Measurements from ENCODE around the gene ZBTB48.
A peak's percentile ranks its signal among the peaks of the same experiment; 100 is the strongest.
"Not testable (repeated sequence)": the region's sequence is repeated elsewhere in the genome, so short reads cannot be mapped to it uniquely, and the experiment has no call there.

The ZBTB48 gene

GRCh38 chr1:6591222-6591621 is 11.4 kb downstream of the ZBTB48 start:
- DNase-seq (ENCODE audit: low read depth in 2 of 2), result no peak

DNA sequence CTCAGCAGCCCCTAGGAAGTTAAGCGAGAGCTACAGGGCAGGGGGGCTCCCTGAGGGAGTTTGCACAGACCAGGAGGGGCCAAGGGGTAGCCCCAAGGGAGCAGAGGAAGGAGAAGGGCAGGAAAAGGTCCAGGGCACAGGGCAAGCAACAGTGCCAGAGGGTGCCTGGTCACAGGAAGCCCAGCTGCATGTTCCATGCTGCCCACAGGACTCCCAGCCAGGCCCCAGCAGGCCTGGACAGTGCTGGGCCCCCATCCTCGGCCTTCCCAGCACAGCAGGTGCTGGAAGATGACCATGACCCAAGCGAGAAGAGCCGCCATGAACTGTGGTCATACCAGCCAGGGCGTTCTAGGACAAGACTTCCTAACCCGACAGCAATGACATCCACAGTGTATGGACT is 11.8 kb downstream of the ZBTB48 start:
- DNase-seq (ENCODE audit: low read depth in 2 of 2), result no peak

- DNase-seq (ENCODE audit: low read depth in 2 of 2), result no peak
These were observed 12.6 kb downstream of the ZBTB48 start for GRCh38 chr1:6592441-6592840.

GRCh38 chr1:6592865-6593593 is 13.2 kb downstream of the ZBTB48 start:
- no peak for DNase-seq (ENCODE audit: low read depth in 2 of 2)

DNA sequence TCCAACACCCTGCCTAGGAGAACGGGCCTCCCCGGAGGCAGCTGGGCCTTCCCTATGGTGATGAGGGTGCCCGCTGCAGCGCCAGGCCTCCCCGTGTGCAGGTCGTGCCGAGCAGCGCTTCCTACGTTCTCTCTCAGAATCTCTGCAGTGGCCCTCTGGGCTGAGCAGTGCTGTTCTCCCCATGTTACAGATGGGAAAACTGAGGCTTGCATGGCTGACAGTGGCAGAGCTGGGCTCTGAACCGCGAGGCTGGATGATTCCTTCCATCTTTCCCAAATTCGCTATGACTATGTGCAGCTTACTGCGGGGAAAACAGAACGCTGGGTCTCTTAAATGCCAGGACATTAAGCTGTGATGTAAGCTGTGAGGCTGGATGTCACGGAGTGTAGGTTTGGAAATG is 14.0 kb downstream of the ZBTB48 start:
- DNase-seq (ENCODE audit: low read depth in 2 of 2), result no peak

GRCh38 chr1:6594977-6595740 is 15.4 kb downstream of the ZBTB48 start:
- DNase-seq (ENCODE audit: low read depth in 2 of 2), result no peak

- DNase-seq (ENCODE audit: low read depth in 2 of 2), result no peak
These were observed 16.6 kb downstream of the ZBTB48 start for GRCh38 chr1:6596351-6596750.

DNA sequence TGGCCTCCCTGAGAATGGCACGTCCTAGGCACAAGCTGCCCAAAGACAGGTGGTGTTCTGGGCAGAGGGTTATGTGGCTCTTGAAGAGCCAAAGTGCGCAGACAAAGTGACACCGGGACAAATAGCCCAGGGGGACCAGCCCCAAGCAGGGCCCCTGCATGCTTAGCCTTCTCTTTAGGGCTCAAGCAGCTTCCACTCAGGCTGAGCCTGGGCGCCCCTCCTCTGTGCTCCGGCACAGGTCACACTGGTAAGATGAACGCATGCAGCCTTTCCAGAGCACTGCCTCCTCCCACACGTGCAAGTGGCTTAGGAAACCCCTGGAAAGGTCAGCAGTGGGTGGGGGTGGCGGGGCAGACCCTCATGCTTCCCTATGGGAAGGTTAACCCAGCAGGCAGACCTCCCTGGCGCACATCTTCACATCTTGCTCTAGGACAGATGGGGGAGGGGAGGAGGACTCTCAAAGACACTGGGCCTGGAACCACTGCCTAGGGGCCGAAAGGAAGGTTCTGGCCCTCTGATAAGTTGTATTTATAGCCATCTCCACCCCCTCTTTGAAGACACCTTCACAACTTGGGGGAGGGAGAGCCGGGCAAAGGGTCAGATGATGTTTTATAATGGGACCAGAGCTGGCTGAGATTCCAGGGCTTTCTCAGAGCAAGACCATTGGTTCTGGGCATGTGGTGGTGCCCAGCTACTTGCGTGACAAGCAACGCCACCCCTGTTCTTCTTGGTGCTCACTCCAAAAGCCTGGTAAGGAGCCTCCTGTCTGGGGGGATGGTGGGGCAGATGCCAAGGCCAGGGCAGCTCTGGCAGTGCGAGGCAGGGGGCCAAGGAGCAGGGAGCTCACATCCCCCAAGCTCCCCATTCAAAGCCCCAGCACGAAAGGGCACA is 17.3 kb downstream of the ZBTB48 start:
- no peak for DNase-seq (ENCODE audit: low read depth in 2 of 2)

DNA sequence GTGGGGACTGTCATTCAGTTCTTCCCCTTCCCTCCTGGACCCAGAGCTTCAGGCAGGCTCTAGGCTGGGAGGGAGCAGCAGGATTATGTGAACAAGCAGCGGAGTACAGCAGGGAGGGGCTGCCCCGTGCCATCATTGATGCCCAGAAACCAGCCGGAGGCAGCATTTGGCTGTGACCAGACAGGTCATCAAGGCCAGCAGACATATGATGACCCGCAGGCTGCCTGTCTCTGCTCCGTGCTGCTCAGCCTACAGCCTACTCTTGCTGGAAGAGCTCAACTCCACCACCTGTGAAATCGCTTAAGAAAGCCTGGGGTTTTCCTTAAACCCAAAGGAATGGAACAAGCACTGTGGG is 18.0 kb downstream of the ZBTB48 start:
- DNase-seq (ENCODE audit: low read depth in 2 of 2), result no peak

DNA sequence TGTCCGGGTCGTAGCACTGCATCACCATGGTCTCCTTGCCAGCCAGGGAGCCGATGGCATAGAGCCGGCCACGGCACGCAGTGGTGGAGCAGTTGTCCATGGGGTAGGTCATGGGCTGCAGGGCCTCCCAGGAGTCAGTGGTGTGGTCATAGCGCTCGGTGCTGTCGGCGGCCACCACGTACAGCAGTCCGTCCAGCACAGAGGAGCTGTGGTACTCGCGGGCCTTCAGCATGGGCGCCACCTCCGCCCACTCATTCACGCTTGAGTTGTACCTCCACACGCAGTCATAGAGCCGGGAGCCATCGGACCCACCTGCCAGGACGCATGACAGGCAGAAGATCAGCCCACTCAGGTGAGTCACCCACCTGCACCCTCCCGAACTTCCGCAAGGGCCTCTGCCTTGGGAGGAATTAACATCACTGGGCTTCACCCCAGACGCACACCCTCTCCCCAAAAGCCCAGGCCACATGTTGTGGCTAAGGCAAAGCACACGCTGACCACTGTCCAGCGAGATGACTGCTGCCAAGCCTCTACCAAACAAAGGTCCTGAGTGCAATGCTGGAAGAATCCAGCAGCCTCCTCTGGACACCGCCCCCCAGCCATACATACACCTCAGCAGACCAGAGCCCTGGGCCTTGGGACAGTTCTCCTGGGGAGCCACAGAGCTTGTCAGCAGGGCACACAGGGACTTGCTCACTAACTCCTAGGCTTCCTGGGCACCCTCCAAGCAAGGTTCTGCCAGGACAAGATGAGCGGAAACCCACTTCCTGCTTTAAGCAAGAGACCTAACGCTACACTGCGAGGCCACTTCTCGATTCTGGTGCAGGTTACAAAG is 19.6 kb downstream of the ZBTB48 start:
- no peak for DNase-seq (ENCODE audit: low read depth in 2 of 2)

DNA sequence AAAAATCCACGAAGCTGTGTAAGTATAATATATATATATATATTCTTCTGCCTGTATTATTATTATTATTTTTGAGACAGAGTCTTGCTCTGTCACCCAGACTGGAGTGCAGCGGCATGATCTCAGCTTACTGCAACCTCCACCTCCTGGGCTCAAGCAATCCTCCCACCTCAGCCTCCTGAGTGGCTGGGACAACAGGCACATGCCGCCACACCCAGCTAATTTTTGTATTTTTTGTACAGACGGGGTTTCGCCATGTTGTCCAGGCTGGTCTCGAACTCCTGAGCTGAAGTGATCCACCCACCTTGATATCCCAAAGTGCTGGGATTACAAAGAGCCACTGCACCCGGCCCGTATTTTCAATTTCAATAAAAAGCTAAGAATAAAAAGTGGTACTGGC is 20.2 kb downstream of the ZBTB48 start:
- DNase-seq (ENCODE audit: low read depth in 2 of 2), result not testable (repeated sequence)

DNA sequence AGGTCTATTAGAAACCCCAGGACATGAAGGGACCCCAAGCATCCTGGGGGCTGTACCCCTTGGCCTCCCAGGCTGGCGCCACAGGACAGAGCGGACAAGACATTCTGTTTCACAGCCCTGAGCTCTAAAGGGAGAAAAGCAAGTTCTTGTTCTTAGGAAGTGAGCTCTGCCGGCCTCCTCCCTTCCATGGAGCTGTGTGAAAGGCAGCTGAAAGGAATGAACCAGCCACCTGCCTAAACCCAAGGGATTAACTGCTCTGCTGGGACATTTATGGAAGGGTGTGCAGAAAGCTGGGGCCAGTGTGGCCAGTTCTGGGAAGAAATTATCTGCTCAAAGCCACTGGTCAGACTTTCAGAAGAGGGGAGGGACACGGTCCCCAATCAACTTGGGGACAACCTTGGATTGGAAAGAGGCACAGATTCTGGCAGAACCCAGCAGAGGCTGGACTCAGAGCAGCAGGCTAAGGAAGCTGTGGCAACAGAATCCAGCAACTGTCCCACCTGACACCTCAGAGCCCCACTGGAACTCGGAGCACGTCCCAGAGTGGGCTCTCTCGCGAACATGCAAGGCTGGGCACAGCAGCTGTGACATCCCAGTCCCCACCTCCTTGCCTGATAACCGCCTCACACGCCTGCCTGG is 20.7 kb downstream of the ZBTB48 start:
- no peak for DNase-seq (ENCODE audit: low read depth in 2 of 2)

DNA sequence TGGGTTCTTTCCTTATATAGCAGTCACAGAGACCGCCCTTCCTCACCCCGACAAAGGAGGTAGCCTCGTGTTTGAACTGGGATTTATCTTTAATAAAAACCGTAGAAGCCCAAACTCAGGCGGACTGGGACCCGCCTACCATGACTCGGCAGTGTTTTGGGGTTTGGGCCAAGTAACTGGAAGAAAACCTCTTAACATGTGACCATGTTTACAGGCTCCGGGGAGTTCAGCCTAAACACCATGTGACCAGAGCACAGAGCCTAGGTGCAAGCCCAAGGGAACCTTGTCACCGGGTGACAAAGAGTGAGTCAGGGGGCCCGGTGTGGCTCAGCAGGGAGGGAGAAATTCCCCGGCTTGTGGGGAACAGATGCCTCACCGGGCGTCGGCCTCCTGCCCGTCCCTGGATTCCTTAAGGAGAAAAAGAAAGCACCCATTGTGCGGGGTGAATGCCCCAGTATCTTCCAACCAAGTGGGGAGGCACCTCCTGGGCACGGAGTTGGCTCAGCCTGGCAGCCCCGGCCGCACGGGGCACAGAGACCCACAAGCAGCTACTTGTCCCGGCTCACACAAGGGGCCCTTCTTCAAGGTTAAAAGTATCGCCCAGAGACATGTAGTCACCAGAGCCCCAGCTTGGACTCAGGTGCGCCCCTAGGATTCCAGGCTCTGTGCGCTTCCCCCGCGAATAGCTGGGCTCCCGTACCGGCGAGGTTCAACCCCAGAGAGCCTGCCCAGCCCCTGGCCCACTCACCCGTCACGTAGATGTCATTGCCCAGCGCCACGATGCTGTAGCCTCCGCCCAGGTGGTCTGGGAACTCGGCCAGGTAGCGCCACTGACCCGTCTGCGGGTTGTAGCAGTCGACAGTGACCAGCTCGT is 21.5 kb downstream of the ZBTB48 start:
- DNase-seq (ENCODE audit: low read depth in 2 of 2), result peak in 1 of 2 donors; percentile 47

- no peak for DNase-seq (ENCODE audit: low read depth in 2 of 2)
These were observed 22.3 kb downstream of the ZBTB48 start for GRCh38 chr1:6601923-6602668.

- DNase-seq (ENCODE audit: low read depth in 2 of 2), result peak; percentile 70 to 79
These were observed 23.0 kb downstream of the ZBTB48 start, which contains the start of gene KLHL21 for GRCh38 chr1:6602669-6603237. KLHL21 (minus strand) TSS chr1:6602869; CDS start chr1:6602817, 52 bp downstream.

GRCh38 chr1:6603238-6603914 is 23.6 kb downstream of the ZBTB48 start:
- DNase-seq (ENCODE audit: low read depth in 2 of 2), result peak in 1 of 2 donors; percentile 33

- no peak for DNase-seq (ENCODE audit: low read depth in 2 of 2)
These were observed 24.2 kb downstream of the ZBTB48 start for GRCh38 chr1:6603915-6604558.

Data from stimulated activated CD8-positive, alpha-beta memory T cell treated with anti-CD3 and anti-CD28 coated beads, Interleukin-7, amount 100 ng/mL, for 1 hour (primary cell).